K562 (cell line): ENCODE measurements around the gene HSDL2. TPM values are rescaled to one million over a fixed set of nuclear protein-coding genes. Genes with fewer than 3 reads are reported as not detected.
"Not testable (repeated sequence)": the region's sequence is repeated elsewhere in the genome, so short reads cannot be mapped to it uniquely, and the experiment has no call there.

Experiments
- ATAC-seq: fragments of 200-7000 bp; cut with Tn5 transposase; 3 replicates; pipeline ENCODE4 v1.9.1; 2020; ENCODE audit warnings: moderate library complexity
- BruUV-seq: library from RNA; stranded (reverse); fragments of 400-500 nt; replicated peaks from 2 replicates; lab custom pipeline; 2021; lab: Mats Ljungman, UMichigan
- CTCF ChIA-PET: fragments of 300-600 bp; formaldehyde crosslinking; extraction: SDS; loops from one replicate; lab custom pipeline; 2021; ENCODE audit warnings: low intra/inter-chr PET ratio; lab: Yijun Ruan, JAX
- POLR2A ChIA-PET: fragments of 300-600, 350-650 bp; sonication (Branson Sonifier 250); formaldehyde crosslinking; extraction: SDS; loops from one replicate; lab custom pipeline; 2021; ENCODE audit warnings: antibody characterized with exemption, inconsistent platforms; lab: Yijun Ruan, JAX
- DNase-seq, 4 experiments: peaks; one replicate each; pipeline versions ENCODE4 v3.0.0 to v3.0.0-alpha.2; 2011 to 2018; ENCODE audit warnings: low spot score in 3 of 4, mixed read lengths in 3 of 4; ENCODE audit errors: extremely low read depth in 1 of 4
- FAIRE-seq: peaks from 2 replicates; lab custom pipeline; 2011; peaks lifted over from hg19 to GRCh38; lab: Jason Lieb, UNC
- H2AFZ ChIP-seq: 2 replicates; pipeline ENCODE4 v1.6.0; 2011; ENCODE audit warnings: low read depth, low read length, control low read depth, inconsistent platforms
- H3K27ac ChIP-seq: fragments of 200-600 bp; 3 replicates; pipeline ENCODE4 v1.8.0; 2011; ENCODE audit warnings: low read depth, mild to moderate bottlenecking, control low read depth, inconsistent platforms, low read length, moderate library complexity, mixed read lengths; ENCODE audit errors: extremely low read depth
- H3K27me3 ChIP-seq, 2 experiments: fragments of 300-600 bp in 1 of 2; 2 replicates in 1 of 2; 3 replicates in 1 of 2; pipeline versions ENCODE4 v1.6.0 to v1.8.0; 2011; ENCODE audit warnings: inconsistent platforms in 2 of 2, low read length in 2 of 2, mild to moderate bottlenecking in 1 of 2, mixed read lengths in 1 of 2, moderate library complexity in 1 of 2; ENCODE audit not compliant: control insufficient read depth in 2 of 2, insufficient read depth in 2 of 2
- H3K36me3 ChIP-seq: fragments of 300-600 bp; 3 replicates; pipeline ENCODE4 v1.8.0; 2011; ENCODE audit warnings: mild to moderate bottlenecking, low read length, inconsistent platforms; ENCODE audit not compliant: control insufficient read depth, insufficient read depth
- H3K4me1 ChIP-seq, 2 experiments: fragments of 200-600 bp in 1 of 2; replicated peaks in 1 of 2; 2 replicates in 1 of 2; 3 replicates in 1 of 2; pipeline versions ENCODE4 v1.5.1 to v1.8.0; 2011; ENCODE audit warnings: inconsistent platforms in 2 of 2, low read length in 2 of 2, mild to moderate bottlenecking in 1 of 2, mixed read lengths in 1 of 2, moderate library complexity in 1 of 2; ENCODE audit not compliant: control insufficient read depth in 2 of 2, insufficient read depth in 2 of 2
- H3K4me2 ChIP-seq: 2 replicates; pipeline ENCODE4 v1.6.1; 2011; ENCODE audit warnings: low read length, control low read depth, inconsistent platforms, mixed read lengths; ENCODE audit not compliant: insufficient read depth
- H3K4me3 ChIP-seq: fragments of 200-600 bp; sonication (generic), shearing (Covaris generic); 2 replicates; pipeline ENCODE4 v1.5.1; 2016; ENCODE audit warnings: control low read depth, inconsistent platforms
- H3K79me2 ChIP-seq: fragments of 200-600 bp; 3 replicates; pipeline ENCODE4 v1.8.0; 2011; ENCODE audit warnings: low read length, inconsistent platforms; ENCODE audit not compliant: control insufficient read depth, insufficient read depth
- H3K9ac ChIP-seq, 2 experiments: 2 replicates each; pipeline versions ENCODE4 v1.6.0 to v1.6.1; 2011; ENCODE audit warnings: low read depth in 2 of 2, low read length in 2 of 2, control low read depth in 1 of 2, inconsistent platforms in 1 of 2, mild to moderate bottlenecking in 1 of 2, mixed read lengths in 1 of 2; ENCODE audit not compliant: insufficient read depth in 1 of 2
- H3K9me1 ChIP-seq: one replicate; pipeline ENCODE4 v1.6.0; 2011; ENCODE audit warnings: inconsistent platforms, mild to moderate bottlenecking, low read length, moderate library complexity; ENCODE audit not compliant: control insufficient read depth, insufficient read depth
- H3K9me3 ChIP-seq: replicated peaks from 2 replicates; pipeline ENCODE4 v1.5.1; 2011; ENCODE audit warnings: low read depth, low read length, inconsistent platforms; ENCODE audit not compliant: control insufficient read depth, insufficient read depth
- H4K20me1 ChIP-seq: replicated peaks from 2 replicates; pipeline ENCODE4 v1.6.1; 2011; ENCODE audit warnings: low read length, inconsistent platforms, mixed read lengths; ENCODE audit not compliant: control insufficient read depth, insufficient read depth
- CEBPG ChIP-seq, 3 experiments: fragments of 200-800 bp in 1 of 3; sonication (Bioruptor generic) in 1 of 3; sonication (generic) in 1 of 3; formaldehyde crosslinking in 1 of 3; IDR thresholded peaks in 2 of 3; conservative IDR thresholded peaks in 1 of 3; 2 replicates each; pipeline versions ENCODE4 v1.6.1 to v1.8.0; 2016 to 2022; ENCODE audit warnings: missing compliant biosample characterization in 2 of 3, missing genetic modification characterization in 2 of 3, mild to moderate bottlenecking in 1 of 3, missing genetic modification reagents in 1 of 3
- PATZ1 ChIP-seq: fragments of 250-450 bp; sonication (Bioruptor Pico); IDR thresholded peaks from 2 replicates; pipeline ENCODE4 v1.5.0; 2020; ENCODE audit warnings: mild to moderate bottlenecking, borderline replicate concordance
- TGIF2 ChIP-seq: sonication (generic); formaldehyde crosslinking; IDR thresholded peaks from 2 replicates; pipeline ENCODE4 v1.8.1; 2022; ENCODE audit warnings: mild to moderate bottlenecking, missing genetic modification reagents, moderate library complexity
- WGBS: fragments of 100-300 bp; shearing (Covaris generic); methylation state at CpG from one replicate; pipeline ENCODE4 v1.1.6; 2016; ENCODE audit warnings: low coverage, mixed read lengths; ENCODE audit not compliant: insufficient coverage; ENCODE audit errors: missing lambda C conversion rate; 5-methylcytosine and 5-hydroxymethylcytosine counted together
- in situ Hi-C: fragments of 300-500 bp; cut with MboI; formaldehyde crosslinking; loops from 4 replicates; pipeline ENCODE4 v1.15.0; 2018; ENCODE audit warnings: inconsistent platforms, mixed read lengths
- intact Hi-C: fragments of 100-400 bp; cut with micrococcal nuclease; formaldehyde crosslinking; loops from 2 replicates; pipeline ENCODE4 v1.14.2; 2022
- polyA plus RNA-seq, 8 experiments: library from polyadenylated mRNA; depleted of rRNA in 4 of 8; stranded (reverse) in 5 of 8; unstranded in 3 of 8; fragments of >200 nt; fragmentation: Nextera tagmentation in 2 of 8; fragmentation: Illumina TruSeq in 1 of 8; extraction: Ambion mirVana in 2 of 8; extraction: Trizol in 1 of 8; gene quantifications; 2 replicates each; pipeline versions ENCODE4 v1.2.1 to v1.2.3, GENCODE V29; 2011 to 2014; ENCODE audit warnings: inconsistent platforms in 1 of 8, missing spikeins in 1 of 8
- total RNA-seq, 7 experiments: library from RNA; depleted of rRNA in 6 of 7; stranded (reverse); fragments of >200 nt in 6 of 7; fragmentation: Illumina TruSeq in 2 of 7; extraction: Trizol in 2 of 7; gene quantifications; 2 replicates each; pipeline versions ENCODE4 v1.2.1 to v1.2.3, GENCODE V29; 2011 to 2021; ENCODE audit warnings: low replicate concordance in 1 of 7

The HSDL2 gene
- total and polyA plus RNA-seq, 9 of the 15 experiments (the other 6 are each of a cell fraction or from before 2014, with no cell fraction given): 22.8 to 74.1 (median 35.6) TPM

- POLR2A ChIA-PET: interaction anchor here (1.0 to 1.1 kb wide), 2 partner anchors 21 to 32 kb away, joined by 3 read pairs; partner anchors contain the start of gene HSDL2
- TF ChIP-seq PATZ1 (CRISPR knock-in tag) (no peak), TGIF2 (no peak), CEBPG (CRISPR knock-in tag; IDR thresholded peaks at IDR 0.05) (no peak), CEBPG (tag; conservative IDR thresholded peaks at IDR 0.05 in 1 of 2, IDR thresholded peaks at IDR 0.05 in 1 of 2) (peak in 1 of 2 experiments; percentile 50; a peak in 2 of 4 replicates)
- Histone ChIP-seq H3K9me1 (no peaks in the 10 kb centered on the region), H3K79me2 (no peaks in the 10 kb centered on the region), H3K36me3 (peaks cover 21% of the 10 kb centered on the region), H3K9ac (no peak overlapping the region), H4K20me1 (no peaks in the 10 kb centered on the region), H3K4me2 (no peak overlapping the region), H3K27ac (no peak overlapping the region), H3K9me3 (no peaks in the 10 kb centered on the region), H3K27me3 (no peaks in the 10 kb centered on the region), H3K4me3 (no peak overlapping the region), H3K4me1 (no peaks in the 10 kb centered on the region), H2AFZ (no peak overlapping the region)
- CTCF ChIA-PET: no interaction called here
- FAIRE-seq (no peak), ATAC-seq (no peak), DNase-seq (no peak)
- no TSS peak for BruUV-seq
- WGBS: 92% methylated on average over 1 of the region's 1 CpG
- in situ Hi-C loops (no loop called here), intact Hi-C loops (no loop called here)
Measured at GRCh38 chr9:112411626-112412027, 31.7 kb downstream of the HSDL2 start.

GRCh38 chr9:112413728-112414127 lies 33.8 kb downstream of the HSDL2 start:
- BruUV-seq, H2AFZ ChIP-seq, H3K27me3 ChIP-seq, H3K9ac ChIP-seq, H4K20me1 ChIP-seq, CTCF ChIA-PET, intact Hi-C loops, H3K4me1 ChIP-seq, H3K9me3 ChIP-seq, ATAC-seq, FAIRE-seq, H3K4me2 ChIP-seq, H3K4me3 ChIP-seq, H3K36me3 ChIP-seq, in situ Hi-C loops, DNase-seq, H3K27ac ChIP-seq, H3K9me1 ChIP-seq, H3K79me2 ChIP-seq, POLR2A ChIA-PET: not testable (repeated sequence)
- WGBS: 79% methylated on average over 8 of the region's 9 CpGs
